Measurements from ENCODE around the gene CDH11. TPM values are rescaled to one million over a fixed set of nuclear protein-coding genes. Genes with fewer than 3 reads are reported as not detected.

The CDH11 gene
- total and polyA plus RNA-seq, 2 of the 4 experiments (the other 2 are of a cell fraction), result 266 to 601 TPM

GRCh38 chr16:65111306-65111705 lies 10.6 kb downstream of the CDH11 start:
- Histone ChIP-seq H2AFZ (replicated peaks; ENCODE audit: low read length, poor library complexity) (no peak overlapping the region), H2BK120ac (ENCODE audit: low read depth, low read length) (no peak overlapping the region), H2BK20ac (ENCODE audit: low read depth, low read length) (no peak overlapping the region), H3K4ac (ENCODE audit: low read depth, low read length) (no peak overlapping the region), H3K27ac (ENCODE audit: insufficient read depth, low read length) (no peak overlapping the region), H4K91ac (ENCODE audit: insufficient read depth, low read depth, low read length) (no peak overlapping the region), H4K5ac (ENCODE audit: low read depth, low read length) (no peak overlapping the region), H3K9ac (ENCODE audit: low read depth, low read length) (no peak overlapping the region), H3K9me1 (ENCODE audit: insufficient read depth, low read length) (peaks cover 26% of the 10 kb centered on the region), H2AK9ac (replicated peaks; ENCODE audit: low read depth, low read length, poor library complexity) (no peak overlapping the region), H4K20me1 (ENCODE audit: insufficient read depth, low read length) (peaks cover 94% of the 10 kb centered on the region), H2BK15ac (ENCODE audit: low read depth, low read length) (no peak overlapping the region), H3K4me1 (ENCODE audit: control insufficient read depth, insufficient read depth, low read length) (peaks cover 8% of the 10 kb centered on the region), H3K9me3 (ENCODE audit: control insufficient read depth, insufficient read depth, low read length) (no peaks in the 10 kb centered on the region), H2BK5ac (ENCODE audit: low read depth, low read length, poor library complexity, severe bottlenecking) (no peak overlapping the region), H3K4me3 (ENCODE audit: insufficient read depth, low read depth, low read length) (no peak overlapping the region), H3K18ac (ENCODE audit: low read depth, low read length) (no peak overlapping the region), H3K79me1 (ENCODE audit: low read depth in 1 of 2, low read length in 2 of 2) (peaks cover 32 to 93% of the 10 kb centered on the region in 2 experiments), H3K14ac (replicated peaks; ENCODE audit: low read depth, low read length) (no peak overlapping the region), H3K23ac (ENCODE audit: low read depth, low read length) (peak overlapping the region; percentile 29; the same call in 1 of the 2 replicates), H3K56ac (ENCODE audit: extremely low read depth, insufficient read depth, low read length) (no peak overlapping the region), H3K27me3 (ENCODE audit: control insufficient read depth, insufficient read depth, low read length) (no peaks in the 10 kb centered on the region), H2AK5ac (ENCODE audit: low read depth, low read length) (no peak overlapping the region), H3K4me2 (ENCODE audit: low read depth, low read length) (no peak overlapping the region), H4K8ac (ENCODE audit: low read depth in 2 of 2, low read length in 2 of 2) (no peak overlapping the region), H3K36me3 (ENCODE audit: control insufficient read depth, insufficient read depth, low read length) (peaks cover 38% of the 10 kb centered on the region)
- DNase-seq (no peak), ATAC-seq (ENCODE audit: low read depth) (no peak)
- ChIA-PET POLR2A (ENCODE audit: unreplicated experiment) (no interaction called here), CTCF (no interaction called here)
- dilution Hi-C loops (cut with HindIII; ENCODE audit: low sequenced_read_pairs, unreplicated experiment), result no loop called here
- TF ChIP-seq RCOR1 (IDR thresholded peaks at IDR 0.05; ENCODE audit: insufficient replicate concordance, low read length), result no peak
- no peak for TF ChIP-seq CEBPB (IDR thresholded peaks at IDR 0.05; ENCODE audit: low read depth, low read length)
- TF ChIP-seq BHLHE40 (IDR thresholded peaks at IDR 0.05; ENCODE audit: low read depth, low read length), result no peak
- TF ChIP-seq RFX5 (IDR thresholded peaks at IDR 0.05; ENCODE audit: low read depth, low read length), result no peak
- no peak for TF ChIP-seq FOS (IDR thresholded peaks at IDR 0.05; ENCODE audit: low read depth, low read length)
- BruUV-seq (replicated peaks), result no TSS peak
- WGBS, 2 experiments (ENCODE audit: extremely low coverage in 2 of 2, insufficient read length in 1 of 2), result no CpG with 5 or more reads among the region's 5 CpGs
- intact Hi-C loops (cut with micrococcal nuclease), result loop anchor here (10.0 kb wide), 1 partner anchor 377 kb away; no protein-coding TSS in a partner anchor
- in situ Hi-C loops (cut with MboI; ENCODE audit: low sequenced_read_pairs), result loop anchor here (25.0 kb wide), 3 partner anchors 674 to 1749 kb away; no protein-coding TSS in a partner anchor
